HG03469 (cell line): ENCODE results near the gene CSNK2A1.
"Not testable (repeated sequence)": the region's sequence is repeated elsewhere in the genome, so short reads cannot be mapped to it uniquely, and the experiment has no call there.

ENCODE experiments used
- ATAC-seq: cut with Tn5 transposase; IDR thresholded peaks from one replicate; pipeline ENCODE4 v1.9.1; 2021; ENCODE audit warnings: mild to moderate bottlenecking, moderate library complexity, moderate number of reproducible peaks; ENCODE audit not compliant: unreplicated experiment

The CSNK2A1 gene

DNA sequence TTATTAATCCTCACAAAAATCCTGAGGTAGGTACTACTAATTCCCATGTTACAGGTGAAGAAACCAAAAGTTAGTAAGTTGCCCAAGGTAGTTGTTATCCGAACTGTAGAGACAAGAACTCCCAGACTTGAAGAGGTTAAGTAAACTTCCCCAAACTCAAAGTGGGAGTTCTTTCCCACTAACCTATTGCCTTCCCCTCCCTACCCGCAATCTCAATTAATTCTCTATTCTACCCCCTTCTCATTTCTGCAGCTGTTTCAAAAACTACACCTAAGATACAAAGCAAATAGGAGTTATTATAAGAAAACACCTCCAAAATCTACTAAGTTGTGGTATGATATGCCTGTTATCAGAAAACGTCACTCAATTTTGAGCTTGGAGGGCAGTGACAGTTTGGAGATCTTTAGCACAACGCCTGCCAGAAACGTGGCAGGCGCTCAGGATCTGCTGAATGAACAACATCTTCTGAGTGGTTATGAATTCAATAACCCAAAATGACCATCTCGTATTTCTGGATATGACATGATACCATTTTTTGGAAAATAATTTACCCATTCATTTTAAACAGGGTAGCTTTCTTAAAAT is 7.1 kb downstream of the CSNK2A1 start:
- no peak for ATAC-seq

GRCh38 chr20:535958-536357 is 7.6 kb downstream of the CSNK2A1 start:
- ATAC-seq = no peak

GRCh38 chr20:533526-533925 is 10.1 kb downstream of the CSNK2A1 start:
- ATAC-seq = no peak

DNA sequence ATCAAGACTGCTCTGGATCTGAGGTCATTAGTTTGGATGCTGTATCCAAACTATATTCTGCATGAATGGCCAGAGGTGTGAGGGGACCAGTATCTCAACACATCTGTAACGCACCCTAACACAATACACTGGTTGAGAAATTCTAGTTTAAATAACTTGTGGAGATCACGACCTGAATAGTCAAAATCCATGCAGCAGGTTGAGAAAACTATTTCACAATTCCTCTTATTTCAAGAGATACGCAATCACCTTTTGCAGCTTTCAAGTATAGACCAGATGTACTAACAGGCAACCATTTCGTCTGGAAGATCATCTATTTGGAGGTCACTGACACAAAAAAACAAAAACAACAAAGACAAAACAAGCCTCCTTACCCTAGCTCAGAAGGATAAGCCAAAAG is 11.1 kb downstream of the CSNK2A1 start:
- ATAC-seq = no peak

DNA sequence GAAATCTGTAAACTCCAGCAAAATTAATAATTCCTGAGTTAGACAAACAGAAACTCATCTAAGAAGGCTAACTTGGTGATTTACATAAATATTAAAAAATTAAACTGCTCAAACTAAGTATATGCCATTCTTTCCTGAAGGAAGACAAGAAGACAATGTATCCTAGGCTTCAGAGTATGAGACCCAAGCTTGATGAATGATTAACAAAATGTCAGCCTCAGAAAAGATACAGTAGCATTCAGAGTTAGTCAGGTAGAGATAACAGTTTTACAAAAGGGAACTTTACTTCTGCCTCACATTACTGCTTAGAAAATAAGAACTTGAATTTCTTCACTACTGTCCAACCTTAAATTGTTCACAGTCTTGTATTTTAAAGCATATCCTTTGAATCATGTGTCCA is 12.0 kb downstream of the CSNK2A1 start:
- ATAC-seq = no peak

GRCh38 chr20:530321-530720 is 13.3 kb downstream of the CSNK2A1 start:
- ATAC-seq = no peak

GRCh38 chr20:528923-529604 is 14.5 kb downstream of the CSNK2A1 start:
- ATAC-seq = no peak

- ATAC-seq = no peak
These were observed 16.1 kb downstream of the CSNK2A1 start for GRCh38 chr20:527571-527886.

DNA sequence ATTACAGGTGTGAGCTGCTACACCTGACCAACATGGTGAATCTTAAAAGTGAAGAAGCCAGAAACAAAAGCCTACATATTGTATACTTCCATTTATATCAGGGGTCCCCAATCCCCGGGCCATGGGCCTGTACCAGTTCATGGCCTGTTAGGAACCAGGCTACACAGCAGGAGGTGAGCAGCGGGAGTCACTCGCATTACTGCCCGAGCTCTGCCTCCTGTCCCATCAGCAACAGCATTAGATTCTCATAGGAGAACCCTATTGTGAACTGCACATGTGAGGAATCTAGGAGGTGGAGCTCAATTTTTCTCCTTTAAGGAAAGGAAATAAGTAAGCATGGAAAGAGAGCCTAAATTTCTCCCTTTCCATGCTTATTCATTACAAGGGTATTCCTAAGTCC is 21.7 kb downstream of the CSNK2A1 start:
- no peak for ATAC-seq

- no peak for ATAC-seq
These were observed 23.6 kb downstream of the CSNK2A1 start for GRCh38 chr20:519999-520398.

DNA sequence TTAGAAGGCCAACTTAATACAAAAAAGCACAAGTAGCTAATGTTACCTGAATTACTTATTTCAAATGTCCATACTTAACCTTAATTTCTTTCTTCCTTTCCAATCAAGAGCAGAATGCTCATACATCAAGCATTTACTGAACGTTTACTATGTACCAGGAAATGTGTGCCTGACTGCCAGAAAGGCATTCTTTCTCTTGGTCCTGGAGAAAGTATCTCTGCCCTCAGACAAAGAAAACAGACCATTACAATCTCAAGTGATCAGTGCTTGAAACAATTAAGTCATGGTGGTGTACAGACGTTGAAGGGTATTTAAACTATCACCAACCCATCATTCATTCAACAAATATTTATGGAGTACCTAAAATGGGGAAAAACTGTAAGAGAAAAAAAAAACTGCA is 26.4 kb downstream of the CSNK2A1 start:
- ATAC-seq = no peak

- ATAC-seq = no peak
These were observed 26.8 kb downstream of the CSNK2A1 start for GRCh38 chr20:516799-517198.

DNA sequence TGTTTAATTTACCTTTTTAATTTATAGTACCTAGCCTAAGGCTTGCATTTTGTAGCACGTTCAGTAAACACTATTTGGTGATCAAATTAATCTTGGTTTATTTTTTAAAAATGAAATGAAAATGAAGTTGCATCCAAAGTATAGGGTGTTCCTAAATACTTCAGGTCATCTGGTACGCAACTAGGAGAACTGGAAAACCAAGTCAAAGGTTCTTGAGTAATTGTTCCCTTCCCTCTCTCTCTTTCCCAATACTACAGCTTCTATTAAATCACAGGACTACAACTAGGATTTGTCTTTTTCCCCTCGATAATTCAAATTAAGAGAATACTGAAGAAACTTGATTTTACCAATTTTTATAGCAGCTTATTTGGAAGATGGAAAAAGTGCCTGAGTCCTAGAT is 27.9 kb downstream of the CSNK2A1 start:
- no peak for ATAC-seq

GRCh38 chr20:513429-513828 is 30.2 kb downstream of the CSNK2A1 start:
- no peak for ATAC-seq

DNA sequence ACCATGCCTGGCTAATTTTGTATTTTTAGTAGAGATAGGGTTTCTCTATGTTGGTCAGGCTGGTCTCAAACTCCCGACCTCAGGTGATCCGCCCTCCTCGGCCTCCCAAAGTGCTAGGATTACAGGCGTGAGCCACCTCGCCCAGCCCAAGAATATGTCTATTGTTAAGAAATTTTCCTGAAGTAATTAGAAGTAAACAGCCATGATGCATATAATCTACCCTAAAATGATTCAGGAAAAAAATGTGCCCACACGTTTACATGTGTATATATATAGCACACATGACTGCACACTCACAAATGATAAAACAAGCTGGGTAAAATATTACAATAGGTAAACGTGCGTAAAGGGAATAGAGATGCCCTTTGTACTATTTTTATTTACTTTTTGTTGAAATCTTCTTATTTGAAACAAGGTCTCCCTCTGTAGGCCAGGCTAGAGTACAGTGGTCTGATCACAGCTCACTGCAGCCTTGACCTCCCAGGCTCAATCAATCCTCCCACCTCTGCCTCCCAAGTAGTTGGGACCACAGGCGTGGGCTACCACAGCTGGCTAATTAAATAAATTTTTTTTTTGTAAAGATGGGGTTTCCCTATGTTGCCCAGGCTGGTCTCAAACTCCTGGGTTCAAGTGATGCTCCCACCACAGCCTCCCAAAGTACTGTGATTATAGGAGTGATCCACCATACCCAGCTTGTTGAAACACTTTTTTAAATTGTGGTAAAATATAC is 33.1 kb downstream of the CSNK2A1 start:
- not testable (repeated sequence) for ATAC-seq

GRCh38 chr20:508364-508787 is 35.2 kb downstream of the CSNK2A1 start:
- not testable (repeated sequence) for ATAC-seq

GRCh38 chr20:507761-508332 is 35.7 kb downstream of the CSNK2A1 start:
- ATAC-seq = no peak

- no peak for ATAC-seq
These were observed 36.4 kb downstream of the CSNK2A1 start for GRCh38 chr20:507006-507758.

GRCh38 chr20:504632-505075 is 38.9 kb downstream of the CSNK2A1 start:
- ATAC-seq = no peak

DNA sequence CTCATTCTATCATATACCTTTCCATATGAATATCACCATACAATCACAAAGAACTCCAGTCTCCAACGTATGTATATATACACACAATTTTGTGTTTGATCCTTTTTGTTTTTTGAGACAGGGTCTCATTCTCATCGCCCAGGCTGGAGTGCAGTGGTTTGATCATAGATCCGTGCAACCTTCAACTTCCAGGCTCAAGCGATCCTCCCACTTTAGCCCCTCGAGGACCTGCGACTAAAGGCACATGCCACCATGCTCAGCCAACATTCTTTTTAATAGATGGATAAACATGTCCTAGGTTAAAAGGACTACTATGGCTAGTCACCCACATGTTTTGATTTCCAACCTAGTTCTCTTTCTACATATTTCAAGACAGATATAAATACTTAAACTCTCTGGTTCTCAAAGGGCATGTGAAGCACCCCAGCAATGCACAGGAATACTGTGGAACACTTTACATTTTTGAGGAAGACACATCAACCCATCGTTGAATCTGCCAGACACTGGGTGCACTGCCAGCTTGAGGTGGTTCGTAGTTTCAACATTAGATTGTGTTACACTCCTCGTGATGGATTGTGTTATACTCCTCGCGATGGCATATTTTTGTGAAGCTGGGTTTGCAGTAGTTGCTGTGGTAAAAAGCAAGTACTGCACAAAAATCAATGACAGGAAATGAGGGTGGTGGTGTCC is 40.4 kb downstream of the CSNK2A1 start:
- ATAC-seq = no peak

GRCh38 chr20:497979-498378 is 45.6 kb downstream of the CSNK2A1 start:
- no peak for ATAC-seq
